ENCODE data around the gene PDE4DIP. TPM values are rescaled to one million over a fixed set of nuclear protein-coding genes. Genes with fewer than 3 reads are reported as not detected.
"Not testable (repeated sequence)": the region's sequence is repeated elsewhere in the genome, so short reads cannot be mapped to it uniquely, and the experiment has no call there.

PDE4DIP gene
- total RNA-seq, 1 experiment from 2014 or later: 74.3 TPM

DNA sequence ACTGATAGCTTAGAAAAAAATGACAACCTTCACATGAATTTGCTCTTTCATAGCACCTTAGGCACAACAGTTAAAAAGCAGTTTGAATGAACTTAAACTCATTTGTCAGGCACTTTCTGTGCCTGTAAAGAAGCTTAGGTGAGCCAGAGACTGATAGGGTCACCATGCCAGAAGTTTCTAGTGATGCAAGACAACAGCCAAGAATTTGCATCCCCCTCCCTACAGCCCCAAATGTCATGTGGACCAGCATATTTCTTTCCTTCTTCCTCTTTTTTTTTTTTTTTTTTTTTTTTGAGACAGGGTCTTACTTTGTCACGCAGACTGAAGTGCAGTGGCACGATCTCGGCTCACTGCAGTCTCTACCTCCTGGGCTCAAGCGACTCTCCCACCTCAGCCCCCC is 169.3 kb downstream of the PDE4DIP start:
- H3K9me3 ChIP-seq (replicated peaks); DNase-seq; H3K4me1 ChIP-seq; H3K27me3 ChIP-seq; H3K4me3 ChIP-seq; H3K27ac ChIP-seq; H3K36me3 ChIP-seq: not testable (repeated sequence)

DNA sequence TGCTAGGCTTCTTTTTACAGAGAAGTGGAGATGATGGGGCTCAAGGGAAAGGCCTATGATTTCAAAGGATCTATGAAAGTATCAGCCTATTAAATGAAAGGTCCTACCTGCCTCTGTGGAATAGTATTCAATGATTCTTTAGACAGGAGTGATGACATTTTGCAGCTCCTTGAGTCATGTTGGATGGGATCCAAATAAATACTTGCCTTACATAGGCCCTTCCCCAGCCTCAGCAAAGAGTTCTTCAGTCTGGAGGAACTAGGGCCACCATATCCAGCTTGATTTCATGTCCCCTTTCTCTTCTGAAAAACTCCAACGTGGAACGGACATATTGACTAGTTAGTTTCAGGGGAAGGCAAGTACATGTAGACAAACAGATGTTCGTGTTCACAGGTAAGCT is 171.3 kb downstream of the PDE4DIP start:
- not testable (repeated sequence) for H3K36me3 ChIP-seq; DNase-seq; H3K27me3 ChIP-seq; H3K27ac ChIP-seq; H3K4me1 ChIP-seq; H3K9me3 ChIP-seq (replicated peaks); H3K4me3 ChIP-seq

DNA sequence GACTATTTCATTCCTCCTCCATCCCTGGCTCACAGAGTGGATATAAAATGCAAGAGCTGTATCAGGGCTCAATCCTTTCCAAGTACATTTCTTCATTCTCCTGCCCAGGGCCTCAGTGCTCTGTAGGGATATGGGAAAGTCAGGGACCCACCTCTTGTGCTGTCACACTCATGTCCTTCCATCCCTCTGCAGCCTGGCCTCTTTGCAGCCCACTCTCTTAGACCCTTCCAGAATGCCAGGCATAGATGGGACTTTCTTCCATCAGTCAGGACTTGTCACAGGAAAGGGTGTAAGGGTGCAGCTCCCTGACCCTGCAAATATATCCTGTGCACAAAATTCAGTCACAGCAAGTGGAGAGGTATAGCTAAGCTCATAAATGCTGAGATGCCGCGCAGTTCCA is 172.4 kb downstream of the PDE4DIP start:
- not testable (repeated sequence) for H3K27me3 ChIP-seq; H3K4me1 ChIP-seq; H3K27ac ChIP-seq; H3K4me3 ChIP-seq; H3K36me3 ChIP-seq; H3K9me3 ChIP-seq (replicated peaks); DNase-seq

DNA sequence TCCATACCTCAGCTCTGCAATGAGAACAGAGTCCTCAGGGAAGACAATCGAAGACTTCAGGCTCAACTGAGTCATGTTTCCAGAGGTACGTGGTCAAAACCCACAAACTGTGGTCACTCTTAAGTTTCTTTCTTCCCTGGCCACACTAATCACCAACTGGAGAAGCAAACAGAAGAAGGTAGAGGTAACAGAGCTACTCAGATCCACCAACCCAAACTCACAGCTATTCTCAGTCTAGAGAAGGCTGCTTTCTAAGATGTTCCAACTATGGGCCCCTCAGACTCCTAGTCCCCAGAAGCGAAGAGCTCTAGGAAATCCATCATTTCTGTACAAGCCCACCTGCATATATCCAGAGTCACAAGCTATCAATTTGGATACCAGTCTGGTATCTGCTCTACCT is 174.3 kb downstream of the PDE4DIP start:
- not testable (repeated sequence) for H3K4me1 ChIP-seq; H3K27ac ChIP-seq; DNase-seq; H3K36me3 ChIP-seq; H3K4me3 ChIP-seq; H3K9me3 ChIP-seq (replicated peaks); H3K27me3 ChIP-seq

DNA sequence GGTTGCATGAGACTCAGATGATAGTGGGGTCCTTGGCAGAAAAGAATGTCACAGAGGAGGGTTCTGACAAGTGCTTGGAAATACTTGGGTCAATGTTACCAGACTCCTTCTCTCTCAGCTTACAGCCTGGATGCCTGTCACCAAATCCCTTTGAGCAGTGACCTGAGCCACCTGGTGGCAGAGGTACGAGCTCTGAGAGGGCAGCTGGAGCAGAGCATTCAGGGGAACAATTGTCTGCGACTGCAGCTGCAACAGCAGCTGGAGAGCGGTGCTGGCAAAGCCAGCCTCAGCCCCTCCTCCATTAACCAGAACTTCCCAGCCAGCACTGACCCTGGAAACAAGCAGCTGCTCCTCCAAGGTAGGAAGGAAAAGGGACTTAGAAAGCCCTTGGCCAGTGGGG is 180.1 kb downstream of the PDE4DIP start:
- H3K9me3 ChIP-seq (replicated peaks); H3K36me3 ChIP-seq; H3K4me3 ChIP-seq; H3K27ac ChIP-seq; H3K4me1 ChIP-seq; H3K27me3 ChIP-seq; DNase-seq: not testable (repeated sequence)

DNA sequence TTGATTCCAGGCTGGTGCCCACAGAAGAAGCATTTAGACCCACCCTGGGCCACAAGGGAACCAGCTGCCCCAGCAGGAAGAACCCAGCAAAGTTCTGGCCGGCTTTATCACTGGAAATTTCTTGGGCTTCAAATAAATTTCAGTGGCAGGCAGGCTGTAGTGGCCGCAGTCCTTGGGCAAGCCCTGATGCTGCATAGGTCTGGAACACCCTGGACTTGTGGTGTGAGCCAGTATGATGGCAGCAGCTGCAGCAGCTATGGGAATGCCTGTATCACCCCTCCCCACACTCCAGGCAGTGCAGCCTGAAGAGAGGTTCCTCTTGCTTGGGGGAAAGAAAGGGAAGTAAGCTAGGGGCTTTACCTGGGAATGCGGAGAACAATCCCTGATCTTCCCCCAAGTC is 189.7 kb downstream of the PDE4DIP start:
- H3K4me3 ChIP-seq; H3K4me1 ChIP-seq; DNase-seq; H3K9me3 ChIP-seq (replicated peaks); H3K36me3 ChIP-seq; H3K27ac ChIP-seq; H3K27me3 ChIP-seq: not testable (repeated sequence)

DNA sequence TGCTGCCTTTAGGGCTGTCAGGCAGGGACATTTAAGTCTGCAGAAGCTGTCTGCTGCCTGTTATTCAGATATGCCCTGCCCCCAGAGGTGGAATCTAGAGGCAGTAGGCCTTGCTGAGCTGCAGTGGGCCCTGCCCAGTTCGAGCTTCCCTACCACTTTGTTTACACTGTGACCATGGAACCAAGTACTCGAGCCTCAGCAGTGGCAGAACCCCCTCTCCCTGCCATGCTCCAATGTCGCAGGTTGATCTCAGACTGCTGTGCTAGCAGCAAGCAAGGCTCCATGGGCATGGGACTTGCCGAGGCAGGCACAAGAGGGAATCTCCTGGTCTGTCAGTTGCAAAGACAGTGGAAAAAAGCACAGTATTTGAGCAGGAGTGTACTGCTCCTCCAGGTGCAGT is 198.8 kb downstream of the PDE4DIP start:
- not testable (repeated sequence) for H3K27ac ChIP-seq; H3K27me3 ChIP-seq; DNase-seq; H3K36me3 ChIP-seq; H3K4me3 ChIP-seq; H3K9me3 ChIP-seq (replicated peaks); H3K4me1 ChIP-seq

DNA sequence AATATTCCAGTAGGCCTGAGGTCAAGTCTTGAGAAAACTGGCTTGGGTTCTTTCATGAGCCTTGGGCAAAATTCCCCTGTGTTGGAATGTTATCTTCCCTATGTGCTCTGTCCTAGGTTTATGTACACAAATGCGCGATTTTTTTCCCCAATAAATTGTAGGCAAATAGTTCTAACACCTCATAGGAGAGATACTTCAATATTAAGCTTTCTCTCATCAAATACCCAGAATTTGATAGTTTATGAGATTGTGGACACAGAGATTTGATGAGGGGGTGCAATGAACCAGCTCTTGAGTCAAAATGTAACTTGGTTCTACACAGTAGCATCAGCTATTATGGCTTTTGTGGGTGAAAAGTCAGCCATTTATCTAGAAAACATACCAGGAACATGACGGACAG is 220.4 kb downstream of the PDE4DIP start:
- H3K27ac ChIP-seq, H3K27me3 ChIP-seq, H3K4me3 ChIP-seq: not testable (repeated sequence)

DNA sequence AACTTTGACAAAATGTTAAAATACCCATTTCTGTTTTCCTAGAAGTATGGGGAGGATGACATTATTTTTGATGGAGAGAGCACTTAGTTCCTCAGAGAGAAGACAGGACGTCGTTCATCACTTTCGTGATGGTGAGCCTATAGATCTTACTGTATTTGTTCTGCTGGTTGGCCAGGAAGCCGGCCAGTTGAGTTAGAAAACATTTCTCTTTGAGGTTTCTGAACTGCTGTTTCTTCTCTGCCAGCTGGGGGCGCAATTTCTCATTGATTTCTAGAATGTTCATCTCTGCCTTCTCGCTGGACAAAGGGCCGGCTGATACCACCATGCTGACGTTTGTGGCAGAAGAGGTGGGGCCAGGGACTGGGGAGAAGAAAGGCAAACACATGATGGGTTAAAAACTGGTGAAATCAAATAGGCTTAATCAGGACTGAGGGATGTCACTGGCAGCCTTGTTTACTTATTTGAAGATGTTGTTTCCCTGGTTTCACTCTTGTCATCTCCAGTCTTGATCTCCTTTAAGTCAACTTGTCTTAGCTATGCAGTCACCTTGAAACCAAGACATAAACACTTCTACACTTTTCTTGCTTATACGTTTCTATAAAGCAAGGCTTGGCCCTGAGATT is 231.4 kb downstream of the PDE4DIP start:
- not testable (repeated sequence) for DNase-seq; H3K27ac ChIP-seq; H3K36me3 ChIP-seq; H3K27me3 ChIP-seq; H3K4me1 ChIP-seq; H3K4me3 ChIP-seq; H3K9me3 ChIP-seq (replicated peaks)

More for the DNA sequence above, 220.4 kb downstream of the PDE4DIP start:
- not testable (repeated sequence) for H3K36me3 ChIP-seq; DNase-seq; H3K4me1 ChIP-seq; H3K9me3 ChIP-seq (replicated peaks)

Other genes with a start within 250 kb of the PDE4DIP start
- 9.1 and 11.8 TPM in 2 replicates for gene NBPF14, start 248.4 kb upstream of the PDE4DIP start, total RNA-seq (2014; rRNA removed; shearing (Covaris generic))
- 5.8 and 7.3 TPM in 2 replicates for gene NUDT4B, start 95.7 kb upstream of the PDE4DIP start, total RNA-seq (2014; rRNA removed; shearing (Covaris generic))